ENCODE data around the gene SMC1B. TPM values are rescaled to one million over a fixed set of nuclear protein-coding genes. Genes with fewer than 3 reads are reported as not detected.

SMC1B gene
- total and polyA plus RNA-seq, 9 of the 15 experiments (the other 6 are each of a cell fraction or from before 2014, with no cell fraction given) = 0.03 TPM; not detected in 8

- TF ChIP-seq MNT (conservative IDR thresholded peaks at IDR 0.05) (no peak), NFXL1 (CRISPR knock-in tag; IDR thresholded peaks at IDR 0.05) (no peak), HMGN3 (IDR thresholded peaks at IDR 0.05; ENCODE audit: borderline replicate concordance, extremely low read depth, insufficient read length, low read depth, low read length) (no peak)
- TF ChIP-seq, protein P1, sequence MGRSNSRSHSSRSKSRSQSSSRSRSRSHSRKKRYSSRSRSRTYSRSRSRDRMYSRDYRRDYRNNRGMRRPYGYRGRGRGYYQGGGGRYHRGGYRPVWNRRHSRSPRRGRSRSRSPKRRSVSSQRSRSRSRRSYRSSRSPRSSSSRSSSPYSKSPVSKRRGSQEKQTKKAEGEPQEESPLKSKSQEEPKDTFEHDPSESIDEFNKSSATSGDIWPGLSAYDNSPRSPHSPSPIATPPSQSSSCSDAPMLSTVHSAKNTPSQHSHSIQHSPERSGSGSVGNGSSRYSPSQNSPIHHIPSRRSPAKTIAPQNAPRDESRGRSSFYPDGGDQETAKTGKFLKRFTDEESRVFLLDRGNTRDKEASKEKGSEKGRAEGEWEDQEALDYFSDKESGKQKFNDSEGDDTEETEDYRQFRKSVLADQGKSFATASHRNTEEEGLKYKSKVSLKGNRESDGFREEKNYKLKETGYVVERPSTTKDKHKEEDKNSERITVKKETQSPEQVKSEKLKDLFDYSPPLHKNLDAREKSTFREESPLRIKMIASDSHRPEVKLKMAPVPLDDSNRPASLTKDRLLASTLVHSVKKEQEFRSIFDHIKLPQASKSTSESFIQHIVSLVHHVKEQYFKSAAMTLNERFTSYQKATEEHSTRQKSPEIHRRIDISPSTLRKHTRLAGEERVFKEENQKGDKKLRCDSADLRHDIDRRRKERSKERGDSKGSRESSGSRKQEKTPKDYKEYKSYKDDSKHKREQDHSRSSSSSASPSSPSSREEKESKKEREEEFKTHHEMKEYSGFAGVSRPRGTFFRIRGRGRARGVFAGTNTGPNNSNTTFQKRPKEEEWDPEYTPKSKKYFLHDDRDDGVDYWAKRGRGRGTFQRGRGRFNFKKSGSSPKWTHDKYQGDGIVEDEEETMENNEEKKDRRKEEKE (IDR thresholded peaks at IDR 0.05; ENCODE audit: borderline replicate concordance in 1 of 2, control insufficient read depth in 1 of 2, low read depth in 2 of 2, low read length in 1 of 2) = no peak
- TF ChIP-seq, protein P2, sequence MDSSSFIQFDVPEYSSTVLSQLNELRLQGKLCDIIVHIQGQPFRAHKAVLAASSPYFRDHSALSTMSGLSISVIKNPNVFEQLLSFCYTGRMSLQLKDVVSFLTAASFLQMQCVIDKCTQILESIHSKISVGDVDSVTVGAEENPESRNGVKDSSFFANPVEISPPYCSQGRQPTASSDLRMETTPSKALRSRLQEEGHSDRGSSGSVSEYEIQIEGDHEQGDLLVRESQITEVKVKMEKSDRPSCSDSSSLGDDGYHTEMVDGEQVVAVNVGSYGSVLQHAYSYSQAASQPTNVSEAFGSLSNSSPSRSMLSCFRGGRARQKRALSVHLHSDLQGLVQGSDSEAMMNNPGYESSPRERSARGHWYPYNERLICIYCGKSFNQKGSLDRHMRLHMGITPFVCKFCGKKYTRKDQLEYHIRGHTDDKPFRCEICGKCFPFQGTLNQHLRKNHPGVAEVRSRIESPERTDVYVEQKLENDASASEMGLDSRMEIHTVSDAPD (CRISPR knock-in tag; IDR thresholded peaks at IDR 0.05) = no peak
Observed at GRCh38 chr22:45438336-45438735, 24.9 kb upstream of the SMC1B start (continued).

Data from K562 (cell line).